Measurements from ENCODE around the gene UBALD1. TPM values are rescaled to one million over a fixed set of nuclear protein-coding genes. Genes with fewer than 3 reads are reported as not detected.
"Not testable (repeated sequence)": the region's sequence is repeated elsewhere in the genome, so short reads cannot be mapped to it uniquely, and the experiment has no call there.

UBALD1 gene
- total RNA-seq, 1 donor from 2014 or later = 22.9 TPM

DNA sequence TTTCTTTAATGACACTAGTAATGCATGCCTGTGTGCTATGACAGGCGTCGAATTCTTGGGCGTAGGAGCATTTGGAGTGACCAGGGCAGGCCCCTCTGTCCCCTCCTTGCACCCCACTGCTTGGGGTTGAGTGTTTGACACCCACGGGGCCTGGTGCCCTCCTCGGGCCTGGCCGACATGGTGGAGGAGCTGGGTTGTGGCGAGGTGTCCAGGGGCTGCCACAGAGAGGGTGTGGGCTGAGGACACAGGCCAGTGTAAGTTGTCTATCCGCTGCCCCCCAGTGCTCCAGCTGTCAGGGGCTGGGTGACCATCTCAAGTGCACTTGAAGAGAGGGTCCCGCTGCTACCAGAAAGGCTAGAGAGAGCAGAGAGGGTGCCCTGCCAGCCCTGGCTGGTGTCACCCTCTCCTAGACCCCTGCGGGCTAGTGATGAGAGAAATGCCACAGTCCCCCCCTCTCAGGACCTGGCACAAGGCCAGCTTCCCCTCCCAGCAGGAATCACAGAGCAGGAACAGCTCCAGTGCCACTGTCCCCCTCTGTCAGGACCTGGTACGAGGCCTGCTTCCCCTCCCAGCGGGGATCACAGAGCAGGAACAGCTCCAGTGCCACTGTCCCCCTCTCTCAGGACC, 40.4 kb upstream of the UBALD1 start:
- DNase-seq (ENCODE audit: low spot score) = no peak
- Mint-ChIP-seq H3K27ac (ENCODE audit: unreplicated experiment) (no peak overlapping the region), H3K27me3 (ENCODE audit: low read depth) (no peaks in the 10 kb centered on the region), H3K9me3 (ENCODE audit: low read depth) (no peaks in the 10 kb centered on the region), H3K36me3 (ENCODE audit: low read depth) (peaks cover 16% of the 10 kb centered on the region), H3K4me3 (ENCODE audit: unreplicated experiment) (no peak overlapping the region), H3K4me1 (ENCODE audit: low read depth) (peaks cover 4% of the 10 kb centered on the region)
- TF ChIP-seq, protein P1, sequence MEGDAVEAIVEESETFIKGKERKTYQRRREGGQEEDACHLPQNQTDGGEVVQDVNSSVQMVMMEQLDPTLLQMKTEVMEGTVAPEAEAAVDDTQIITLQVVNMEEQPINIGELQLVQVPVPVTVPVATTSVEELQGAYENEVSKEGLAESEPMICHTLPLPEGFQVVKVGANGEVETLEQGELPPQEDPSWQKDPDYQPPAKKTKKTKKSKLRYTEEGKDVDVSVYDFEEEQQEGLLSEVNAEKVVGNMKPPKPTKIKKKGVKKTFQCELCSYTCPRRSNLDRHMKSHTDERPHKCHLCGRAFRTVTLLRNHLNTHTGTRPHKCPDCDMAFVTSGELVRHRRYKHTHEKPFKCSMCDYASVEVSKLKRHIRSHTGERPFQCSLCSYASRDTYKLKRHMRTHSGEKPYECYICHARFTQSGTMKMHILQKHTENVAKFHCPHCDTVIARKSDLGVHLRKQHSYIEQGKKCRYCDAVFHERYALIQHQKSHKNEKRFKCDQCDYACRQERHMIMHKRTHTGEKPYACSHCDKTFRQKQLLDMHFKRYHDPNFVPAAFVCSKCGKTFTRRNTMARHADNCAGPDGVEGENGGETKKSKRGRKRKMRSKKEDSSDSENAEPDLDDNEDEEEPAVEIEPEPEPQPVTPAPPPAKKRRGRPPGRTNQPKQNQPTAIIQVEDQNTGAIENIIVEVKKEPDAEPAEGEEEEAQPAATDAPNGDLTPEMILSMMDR (IDR thresholded peaks at IDR 0.05) = no peak

DNA sequence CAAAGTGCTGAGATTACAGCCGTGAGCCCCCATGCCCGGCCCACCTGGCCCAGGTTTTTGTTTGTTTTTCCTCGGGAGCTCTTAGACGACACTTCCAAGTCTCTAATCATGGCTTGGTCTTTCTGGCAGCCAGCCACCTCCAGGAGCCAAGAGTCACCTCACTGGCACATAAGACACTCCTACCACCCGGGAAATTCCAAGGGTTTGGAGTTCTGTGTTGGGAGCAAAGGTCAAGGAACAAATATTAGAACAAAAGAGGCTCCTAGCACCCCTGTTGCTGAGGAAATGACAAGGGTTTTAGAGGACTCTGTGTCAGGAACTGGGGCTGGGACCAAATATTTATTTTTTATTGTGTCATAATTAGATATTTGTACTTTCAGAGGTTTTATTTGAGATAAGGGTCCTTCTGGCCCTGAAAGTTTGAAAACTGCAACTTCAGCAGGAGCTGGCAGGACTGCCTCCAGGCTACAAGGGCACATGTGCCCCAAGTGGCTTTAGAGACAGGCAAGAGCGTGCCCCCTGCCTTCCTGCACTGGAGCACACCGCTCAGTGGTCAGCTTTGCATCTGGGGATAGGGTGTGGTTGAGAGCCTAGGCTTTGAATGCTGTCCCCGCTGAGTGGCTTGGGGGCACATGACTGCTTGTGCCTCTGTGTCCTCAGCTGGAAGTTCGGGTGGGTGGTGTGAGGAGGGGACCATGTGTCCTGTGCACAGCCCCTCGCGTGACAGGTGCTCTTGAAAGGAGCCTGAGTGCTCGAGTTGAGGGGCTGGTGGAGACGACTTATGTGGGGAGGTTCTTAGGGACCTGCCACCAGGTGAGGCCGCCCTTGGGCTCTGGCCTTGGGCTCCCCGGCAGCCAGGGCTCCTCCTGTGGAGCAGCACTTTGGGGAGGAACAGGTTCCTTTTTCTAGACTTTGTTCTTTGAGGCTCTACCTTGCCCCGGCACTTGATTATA, 39.6 kb upstream of the UBALD1 start:
- H3K4me3 Mint-ChIP-seq (ENCODE audit: unreplicated experiment) = no peak overlapping the region
- TF ChIP-seq, protein P1 (IDR thresholded peaks at IDR 0.05) = no peak
- DNase-seq (ENCODE audit: low spot score) = no peak
- H3K4me1 Mint-ChIP-seq (ENCODE audit: low read depth) = no peaks in the 10 kb centered on the region
- peaks cover 16% of the 10 kb centered on the region for H3K36me3 Mint-ChIP-seq (ENCODE audit: low read depth)
- no peak overlapping the region for H3K27ac Mint-ChIP-seq (ENCODE audit: unreplicated experiment)
- H3K9me3 Mint-ChIP-seq (ENCODE audit: low read depth) = no peaks in the 10 kb centered on the region
- H3K27me3 Mint-ChIP-seq (ENCODE audit: low read depth) = no peaks in the 10 kb centered on the region

DNA sequence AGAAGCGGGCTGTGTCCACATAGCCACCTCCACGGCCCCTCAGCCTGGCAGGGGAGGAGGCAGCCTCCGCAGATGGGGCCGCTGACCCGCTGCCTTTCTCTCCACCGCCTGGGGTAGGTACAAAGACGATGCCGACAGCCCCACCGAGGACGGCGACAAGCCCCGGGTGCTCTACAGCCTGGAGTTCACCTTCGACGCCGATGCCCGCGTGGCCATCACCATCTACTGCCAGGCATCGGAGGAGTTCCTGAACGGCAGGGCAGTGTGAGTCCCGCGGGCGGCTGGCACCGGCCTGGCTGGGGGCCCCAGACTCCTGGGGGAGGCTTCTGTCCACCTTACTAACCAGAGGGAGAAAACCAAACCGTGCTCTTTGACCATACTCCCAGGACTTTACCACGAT, 37.9 kb upstream of the UBALD1 start:
- Mint-ChIP-seq H3K9me3 (ENCODE audit: low read depth) (no peaks in the 10 kb centered on the region), H3K27ac (ENCODE audit: unreplicated experiment) (peak overlapping the region; percentile 22), H3K27me3 (ENCODE audit: low read depth) (no peaks in the 10 kb centered on the region), H3K4me1 (ENCODE audit: low read depth) (no peaks in the 10 kb centered on the region), H3K4me3 (ENCODE audit: unreplicated experiment) (no peak overlapping the region), H3K36me3 (ENCODE audit: low read depth) (peaks cover 14% of the 10 kb centered on the region)
- no peak for DNase-seq (ENCODE audit: low spot score)
- TF ChIP-seq, protein P1 (IDR thresholded peaks at IDR 0.05) = no peak

DNA sequence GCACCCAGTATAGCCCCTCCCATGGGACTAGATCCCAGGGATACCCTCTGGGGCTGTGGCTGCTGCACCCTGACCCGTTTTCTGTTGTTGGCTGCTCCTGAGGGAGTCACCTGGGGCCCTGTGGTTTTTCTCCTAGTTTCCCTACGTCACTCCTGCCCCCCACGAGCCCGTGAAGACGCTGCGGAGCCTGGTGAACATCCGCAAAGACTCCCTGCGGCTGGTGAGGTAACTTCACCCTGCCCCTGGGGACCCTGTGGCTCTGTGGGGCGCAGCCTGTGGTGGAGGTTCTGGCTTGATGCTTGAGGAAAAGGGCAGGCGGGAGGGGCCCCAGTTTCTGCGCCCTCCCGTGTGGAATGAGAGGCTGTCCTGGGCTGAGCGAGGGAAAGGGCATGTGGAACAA, 37.1 kb upstream of the UBALD1 start:
- H3K27ac Mint-ChIP-seq (ENCODE audit: unreplicated experiment) = no peak overlapping the region
- H3K36me3 Mint-ChIP-seq (ENCODE audit: low read depth) = peaks cover 14% of the 10 kb centered on the region
- H3K4me1 Mint-ChIP-seq (ENCODE audit: low read depth) = no peaks in the 10 kb centered on the region
- no peak overlapping the region for H3K4me3 Mint-ChIP-seq (ENCODE audit: unreplicated experiment)
- no peaks in the 10 kb centered on the region for H3K27me3 Mint-ChIP-seq (ENCODE audit: low read depth)
- H3K9me3 Mint-ChIP-seq (ENCODE audit: low read depth) = no peaks in the 10 kb centered on the region
- DNase-seq (ENCODE audit: low spot score) = no peak
- TF ChIP-seq, protein P1 (IDR thresholded peaks at IDR 0.05) = no peak

- H3K4me1 Mint-ChIP-seq (ENCODE audit: low read depth); H3K27ac Mint-ChIP-seq (ENCODE audit: unreplicated experiment); DNase-seq (ENCODE audit: low spot score); H3K4me3 Mint-ChIP-seq (ENCODE audit: unreplicated experiment); H3K9me3 Mint-ChIP-seq (ENCODE audit: low read depth); H3K27me3 Mint-ChIP-seq (ENCODE audit: low read depth): not testable (repeated sequence)
- TF ChIP-seq, protein P1 (IDR thresholded peaks at IDR 0.05) = peak; percentile 85
- H3K36me3 Mint-ChIP-seq (ENCODE audit: low read depth) = peaks cover 10% of the 10 kb centered on the region
Measured at GRCh38 chr16:4650443-4651074, 35.9 kb upstream of the UBALD1 start.
